Right ventricle myocardium superior (tissue), 1 donor: Measurements from ENCODE around the gene FKBP11. TPM values are rescaled to one million over a fixed set of nuclear protein-coding genes. Genes with fewer than 3 reads are reported as not detected.

Experiments used
- ATAC-seq: fragments of 200-7000 bp; cut with Tn5 transposase; one replicate; pipeline ENCODE4 v1.9.1; 2020; ENCODE audit warnings: mild to moderate bottlenecking; ENCODE audit not compliant: poor library complexity
- DNase-seq: peaks from one replicate; pipeline ENCODE4 v3.0.0-alpha.2; 2020
- intact Hi-C: fragments of 100-400 bp; cut with DNase I; formaldehyde crosslinking; loops from one replicate; pipeline ENCODE4 v1.11.2; 2022
- long read RNA-seq: library from polyadenylated mRNA; unstranded; transcript quantifications from one replicate; pipeline ENCODE4 v2.0.0, GENCODE V29; 2021
- total RNA-seq: library from RNA; stranded (reverse); fragmentation: NEBNext Ultra II Directional; extraction: Animal tissue kit (Norgen Biotek cat#: 25700); gene quantifications from one replicate; pipeline ENCODE4 v1.2.1, GENCODE V29; 2021
- donor health status: DM: no; HTN: yes; CAD: no; lungs with severe emphysema.

FKBP11 gene
- 3.4 TPM for total RNA-seq
- long read RNA-seq, partial matches to known transcripts, result 0 of 3 reads
- long read RNA-seq, other reads (novel, unspliced or antisense), result 0 of 3 reads

DNA sequence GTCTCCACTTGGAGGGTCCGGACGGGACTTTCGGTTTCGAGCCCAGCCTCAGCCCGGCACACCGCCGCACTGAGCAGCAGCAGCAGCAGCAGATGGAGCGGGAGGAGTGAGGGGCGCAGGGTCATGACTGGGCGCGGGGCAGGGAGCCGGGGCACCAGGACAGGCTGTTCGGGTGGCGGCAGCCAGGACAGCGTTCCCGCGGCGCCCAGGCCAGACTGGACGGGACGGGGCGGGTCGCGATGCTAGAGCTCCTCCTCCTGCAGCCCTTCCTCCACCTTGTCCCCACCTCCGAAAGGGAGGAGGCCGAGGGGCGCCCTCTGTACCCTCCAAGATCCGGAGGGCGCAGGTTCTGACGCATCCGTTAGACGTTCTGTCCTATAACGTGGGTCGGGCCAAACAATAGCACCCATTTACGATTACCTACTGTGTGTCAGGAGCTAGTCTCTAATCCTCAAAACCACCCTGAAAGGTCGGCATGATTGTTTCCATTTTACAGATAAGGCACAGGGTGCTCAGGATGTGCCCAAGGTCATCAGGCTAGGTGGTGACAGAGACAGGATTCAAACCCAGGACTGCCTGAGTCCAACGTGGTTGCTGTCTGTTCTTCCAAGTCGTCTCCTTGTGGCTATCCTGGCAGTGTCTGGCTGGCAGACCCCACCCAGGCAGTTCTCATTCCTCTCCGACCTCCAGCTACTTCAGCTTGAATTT, at the start of gene FKBP11:
FKBP11 (minus strand) TSS at position 189 of the 708 bp plus-strand sequence; CDS start at position 125, 64 bp downstream.
- peak; percentile 80 for DNase-seq
- peak; percentile 93 for ATAC-seq
- intact Hi-C loops, result no loop called here

DNA sequence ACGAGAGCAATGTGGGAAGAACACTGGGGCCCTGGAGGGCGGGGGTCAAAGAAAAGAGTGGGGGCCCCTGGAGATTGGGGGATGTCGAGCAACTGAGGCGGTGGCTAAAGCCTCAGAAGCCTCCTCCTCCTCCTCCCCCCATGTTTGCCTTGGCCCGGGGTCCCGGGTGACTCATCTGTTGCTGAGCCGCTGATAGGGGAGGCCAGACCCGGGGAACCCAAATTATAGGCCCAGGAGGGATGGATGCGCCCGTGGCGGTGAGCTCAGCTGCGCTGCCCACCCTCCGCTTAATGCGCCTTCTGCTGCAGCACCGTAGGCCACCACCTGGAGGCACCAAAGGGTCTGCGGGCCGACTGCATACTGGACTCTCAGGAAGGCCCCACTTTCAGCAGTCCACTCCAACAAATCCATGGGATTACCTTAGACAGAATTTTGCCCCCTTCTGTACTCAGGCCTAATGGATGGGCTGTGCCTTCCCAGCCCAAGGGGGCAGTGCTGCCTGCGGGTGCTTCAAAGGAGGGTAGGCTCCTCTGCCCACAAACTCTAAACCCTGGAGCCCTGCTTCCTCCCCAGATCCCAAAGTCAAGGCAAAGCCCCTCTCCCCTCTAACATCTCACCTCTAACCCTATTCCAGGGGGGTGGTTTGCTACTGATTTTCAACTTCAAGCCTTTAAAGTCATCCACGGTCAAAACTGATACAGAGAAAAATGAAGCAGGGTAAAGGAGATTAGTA, 48.8 kb upstream of the FKBP11 start:
- ATAC-seq, result peak; percentile 47

DNA sequence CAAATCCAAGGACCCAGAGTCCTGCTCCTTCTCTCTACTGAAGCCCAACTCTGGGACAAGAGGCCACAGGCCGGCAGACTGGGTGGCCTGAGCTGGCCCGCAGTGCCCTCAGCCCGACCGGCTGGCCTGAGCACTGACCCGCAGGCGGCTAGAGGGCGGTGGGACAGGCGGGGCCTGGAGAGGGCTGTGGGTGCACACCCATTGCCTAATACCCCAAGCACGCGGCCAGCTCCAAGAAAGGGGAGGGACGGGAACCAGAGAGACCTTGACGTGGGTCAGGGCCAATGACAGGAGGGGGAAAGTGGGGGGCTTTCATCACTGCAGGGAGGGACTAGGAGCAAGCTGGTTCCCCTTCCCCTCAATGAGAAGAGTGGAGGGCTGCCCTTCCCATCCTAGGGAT, 48.2 kb upstream of the FKBP11 start:
- intact Hi-C loops, result no loop called here
- DNase-seq (peak; percentile 86), ATAC-seq (peak; percentile 74)

More for the DNA sequence above, 48.8 kb upstream of the FKBP11 start:
- intact Hi-C loops, result no loop called here
- peak; percentile 80 for DNase-seq

DNA sequence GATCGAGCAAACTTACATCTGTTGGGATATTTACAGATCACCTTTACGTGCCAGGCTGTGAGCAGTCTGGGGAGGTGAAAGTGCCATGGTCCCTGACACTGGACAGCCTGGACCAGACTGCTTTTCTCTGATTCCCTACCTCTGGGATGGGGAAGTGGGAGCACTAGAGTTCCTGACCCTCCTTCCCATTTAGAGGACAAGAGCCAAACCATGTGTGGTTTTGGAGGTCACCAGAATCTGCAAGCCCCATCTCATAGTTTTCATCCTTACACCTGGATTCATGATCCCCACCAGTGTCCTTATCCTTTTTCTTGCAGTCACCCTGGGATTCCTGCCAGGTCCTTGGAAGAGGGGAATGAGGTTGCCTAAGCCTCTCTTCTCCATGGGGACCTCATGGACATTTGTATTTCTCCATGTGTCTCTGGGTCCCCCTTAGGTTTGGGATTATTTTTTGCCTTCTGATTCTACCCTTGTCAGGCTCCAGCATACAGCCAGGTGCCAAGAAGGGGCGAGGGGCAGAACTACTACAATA, 47.7 kb upstream of the FKBP11 start:
- ATAC-seq, result peak; percentile 32
- intact Hi-C loops, result no loop called here
- DNase-seq, result no peak

DNA sequence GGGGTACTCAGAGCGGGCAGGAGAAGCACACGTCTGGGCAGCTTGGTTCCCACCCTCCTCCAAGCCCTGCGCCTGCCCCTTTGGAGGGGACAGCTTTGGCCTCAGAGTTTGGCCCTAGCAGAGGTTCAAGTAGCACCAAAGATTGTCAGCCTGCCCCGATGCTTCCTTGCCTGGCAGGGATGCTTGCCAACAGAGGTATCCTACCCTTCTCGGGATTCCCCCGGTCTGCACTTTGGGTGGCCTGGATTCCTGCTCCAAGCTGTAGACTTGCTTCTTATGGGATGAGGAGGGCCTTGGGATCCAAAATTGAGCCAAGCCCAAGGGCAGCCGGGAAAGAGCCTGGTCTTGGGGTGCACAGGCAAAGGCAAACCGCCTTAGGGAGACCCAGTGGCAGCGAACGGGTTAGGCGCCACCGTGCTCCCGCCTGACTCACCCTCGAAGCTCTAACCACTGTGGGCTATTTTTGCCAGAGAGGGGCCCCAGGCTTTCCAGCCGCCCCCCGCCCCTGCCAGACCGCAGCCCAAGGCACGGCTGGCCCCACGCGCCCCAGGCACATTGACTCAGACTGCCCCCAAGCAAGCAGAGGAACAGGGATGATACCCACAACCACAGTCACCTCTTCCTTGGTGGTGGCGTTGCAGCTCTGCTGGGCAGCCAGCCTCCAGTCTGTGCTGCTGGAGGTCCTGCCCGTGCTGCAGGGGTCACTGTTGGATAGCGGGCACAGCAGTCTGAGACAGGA, 47.1 kb upstream of the FKBP11 start:
- ATAC-seq, result no peak
- intact Hi-C loops, result no loop called here
- no peak for DNase-seq

DNA sequence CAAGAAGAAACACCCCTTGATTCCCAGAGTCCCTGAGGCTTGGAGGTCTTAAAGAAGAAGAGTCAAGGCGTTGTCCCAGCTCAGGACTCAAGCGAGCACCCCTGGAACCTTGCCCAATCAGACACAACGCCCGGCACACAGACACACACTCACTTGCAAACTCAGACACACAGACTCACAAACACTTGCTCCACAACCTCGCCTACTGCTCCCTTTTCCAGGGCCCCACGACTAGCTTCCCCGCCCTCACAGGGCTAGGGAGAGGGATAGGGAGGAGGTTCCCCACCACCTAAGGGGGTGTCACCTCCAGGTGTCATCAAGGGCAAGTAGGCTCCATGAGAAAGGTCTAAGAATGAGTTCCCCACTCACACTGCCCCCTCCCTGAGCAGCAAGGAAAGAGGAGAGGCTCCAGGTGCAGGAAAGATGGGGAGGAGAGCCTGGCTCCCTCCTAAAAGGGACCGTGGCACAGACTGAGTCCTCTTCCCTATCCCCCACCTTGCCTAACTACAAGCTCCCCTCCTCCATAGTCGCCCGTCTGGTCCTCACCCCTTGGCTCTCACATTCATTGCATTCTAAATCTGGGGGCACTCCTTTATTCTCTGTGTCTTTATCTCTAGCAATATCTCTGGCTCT, 45.5 kb upstream of the FKBP11 start:
- DNase-seq (no peak), ATAC-seq (no peak)
- intact Hi-C loops, result no loop called here

DNA sequence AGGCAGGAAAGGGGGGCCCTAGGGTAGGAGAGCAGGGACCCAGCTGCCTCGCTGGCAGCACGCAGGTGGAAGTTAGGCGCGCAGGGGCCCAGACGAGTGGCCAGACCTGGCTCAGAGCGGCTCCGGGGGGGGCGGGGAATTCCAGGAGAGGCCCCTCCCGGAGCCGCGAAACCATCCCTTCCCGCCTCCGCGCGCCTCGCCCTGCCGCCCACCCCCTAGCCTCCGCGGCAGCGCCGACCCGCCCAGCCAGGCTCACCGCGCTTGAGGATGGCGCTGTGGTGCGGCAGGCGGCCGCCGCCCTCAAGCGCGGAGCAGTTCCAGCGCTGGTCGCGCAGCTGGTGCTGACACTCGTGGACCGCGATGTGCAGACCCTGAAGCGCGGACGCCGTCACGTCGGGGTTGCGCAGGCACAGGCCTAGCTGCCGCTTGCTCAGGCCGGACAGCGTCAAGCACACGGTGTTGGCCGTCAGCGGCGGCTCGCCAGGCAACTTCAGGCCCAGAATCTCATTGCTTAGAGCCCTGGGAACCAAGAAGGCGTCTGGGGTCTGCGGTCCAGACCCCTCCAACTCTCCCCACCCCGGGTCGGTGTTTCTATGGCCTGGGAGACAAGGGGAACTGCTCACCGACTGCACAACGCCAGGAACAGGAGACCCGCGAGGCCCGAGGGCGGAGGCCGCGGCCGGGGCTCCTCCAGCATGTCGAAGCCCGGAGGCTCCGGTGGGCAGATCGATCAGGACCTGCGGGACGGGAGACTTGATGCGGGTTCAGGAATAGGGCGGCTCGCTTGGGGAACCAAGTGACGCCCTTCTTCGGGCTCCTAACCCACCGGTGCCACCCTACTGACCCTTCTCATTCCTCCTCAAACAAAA, 44.8 kb upstream of the FKBP11 start:
- ATAC-seq (peak; percentile 21), DNase-seq (no peak)
- intact Hi-C loops, result no loop called here

DNA sequence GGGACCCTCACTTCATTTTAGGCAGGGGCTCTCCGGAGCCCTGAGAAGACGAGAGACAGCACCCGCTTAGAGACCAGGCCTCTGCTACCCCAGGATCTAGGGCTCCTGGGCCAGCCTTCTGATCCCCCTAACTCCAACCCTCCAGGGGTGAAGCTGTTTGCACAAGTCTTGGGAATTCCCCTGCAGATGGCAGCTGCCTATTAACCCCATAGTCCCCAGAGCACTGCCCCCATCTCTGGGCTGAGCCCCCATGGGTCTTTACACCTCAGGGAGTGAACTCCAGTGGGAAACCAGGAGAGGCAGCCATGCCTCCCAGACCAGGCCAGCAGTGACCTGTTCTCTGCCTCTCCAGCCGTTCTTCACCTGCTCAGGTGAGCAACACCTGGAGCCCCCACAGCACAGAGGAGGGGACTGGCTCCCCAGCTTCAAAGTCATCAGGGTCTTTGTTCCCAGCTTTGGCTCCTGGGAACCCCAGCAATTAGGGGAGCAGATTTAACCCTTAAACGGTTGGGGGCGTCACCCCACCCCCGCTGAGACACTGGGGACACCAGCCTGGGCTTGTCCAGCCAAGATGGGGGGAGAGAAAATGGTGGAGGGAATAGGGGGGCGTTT, 44.0 kb upstream of the FKBP11 start:
- DNase-seq (no peak), ATAC-seq (no peak)
- intact Hi-C loops, result no loop called here

DNA sequence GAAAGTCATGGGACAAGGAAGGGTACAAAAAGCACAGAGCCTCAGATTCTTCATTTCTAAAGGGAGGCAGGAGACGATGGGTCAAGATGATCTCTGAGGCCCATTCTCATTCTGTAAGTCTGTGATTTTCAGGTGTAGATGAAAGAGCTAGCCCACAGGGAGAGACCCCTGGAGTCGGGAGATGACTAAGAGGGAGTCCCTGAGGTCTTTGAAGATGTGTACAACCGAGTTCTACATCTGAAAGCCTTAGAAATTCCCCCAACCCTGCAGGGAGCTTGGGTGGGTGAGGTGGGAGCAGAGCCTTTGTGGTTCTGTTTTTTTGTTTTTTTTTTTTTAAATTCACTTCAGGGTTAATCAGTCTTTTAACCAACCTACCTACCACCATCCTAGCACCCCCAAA, 43.2 kb upstream of the FKBP11 start:
- ATAC-seq (no peak), DNase-seq (no peak)
- intact Hi-C loops, result no loop called here

DNA sequence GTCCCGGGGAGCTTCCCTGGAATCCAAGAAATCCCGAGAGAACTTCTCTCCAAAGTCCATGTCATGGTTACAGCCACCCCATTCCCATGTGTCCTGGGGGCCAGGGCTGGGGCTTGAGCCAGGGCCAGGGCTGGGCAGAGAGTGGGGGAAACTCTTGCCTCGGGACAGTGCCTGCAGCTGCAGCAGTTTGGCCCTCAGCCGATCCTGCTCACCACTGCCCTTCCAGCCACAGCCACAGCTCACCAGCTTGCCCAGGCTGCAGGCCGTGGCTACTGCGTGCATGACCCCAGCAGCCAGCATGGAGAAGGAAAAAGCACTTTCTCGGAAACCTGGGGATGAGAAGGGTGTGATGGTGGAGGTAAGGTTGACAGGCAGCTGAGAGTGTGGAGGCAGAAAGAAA, 42.7 kb upstream of the FKBP11 start:
- DNase-seq (no peak), ATAC-seq (no peak)
- intact Hi-C loops, result no loop called here

DNA sequence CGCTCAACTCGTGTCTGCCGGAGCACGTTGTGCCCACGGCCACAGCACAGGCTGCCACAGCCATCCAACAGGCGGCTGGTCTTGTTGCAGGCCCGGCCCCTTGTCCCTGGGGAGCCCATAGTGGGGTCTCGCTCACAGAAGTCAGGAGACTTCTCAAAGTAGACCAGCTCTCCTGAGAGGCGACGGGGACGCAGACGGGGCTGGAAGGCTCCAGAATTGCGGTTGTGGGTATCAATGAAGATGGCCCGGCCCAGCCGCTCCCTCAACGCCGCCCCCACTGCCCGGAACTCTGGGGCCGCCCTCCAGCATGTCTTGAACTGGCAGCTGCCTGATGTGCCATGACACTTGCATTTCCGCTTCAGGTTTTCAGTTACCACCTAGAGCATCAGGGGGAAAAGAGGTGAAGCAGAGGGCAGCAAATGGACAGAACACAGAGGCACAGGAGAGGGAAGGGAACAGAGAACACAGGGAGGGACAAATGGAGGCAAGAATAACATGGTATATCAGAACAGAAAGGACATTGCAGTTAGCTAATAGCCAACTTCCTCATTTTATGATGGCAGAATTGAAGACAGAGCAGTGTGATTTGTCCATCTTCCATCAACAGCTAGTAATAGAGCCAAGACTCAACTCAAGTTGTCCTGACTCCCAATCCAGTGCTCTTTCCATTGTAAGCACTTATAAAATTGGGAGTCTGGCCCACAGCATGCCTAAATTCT, 41.0 kb upstream of the FKBP11 start:
- DNase-seq (no peak), ATAC-seq (no peak)
- intact Hi-C loops, result no loop called here

DNA sequence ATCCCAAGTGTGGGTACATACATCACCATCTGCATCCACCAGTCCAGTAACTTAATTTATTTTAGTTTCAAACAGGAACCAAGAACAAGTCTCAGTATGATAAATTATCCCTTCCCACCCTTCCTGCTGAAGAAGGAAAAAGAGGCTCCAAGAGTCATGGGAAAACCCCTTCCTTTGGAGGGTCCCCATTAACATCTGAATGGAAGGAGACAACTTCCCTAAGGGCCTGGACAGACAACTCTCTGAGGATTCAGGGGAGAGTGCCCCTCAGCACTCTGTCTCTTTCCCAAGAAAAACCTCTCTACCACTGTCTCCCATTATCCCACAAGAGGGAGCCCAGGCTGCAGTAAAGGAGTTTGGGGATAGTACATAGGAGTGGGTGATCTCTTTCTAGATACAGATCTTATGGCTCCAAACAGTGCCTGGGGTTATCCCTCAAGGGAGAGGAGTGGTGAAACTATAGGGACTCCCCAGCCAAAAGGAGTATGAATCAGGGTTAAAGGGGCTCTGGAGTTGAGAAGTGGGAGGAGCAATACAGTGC, 40.1 kb upstream of the FKBP11 start:
- ATAC-seq (no peak), DNase-seq (no peak)
- intact Hi-C loops, result no loop called here

DNA sequence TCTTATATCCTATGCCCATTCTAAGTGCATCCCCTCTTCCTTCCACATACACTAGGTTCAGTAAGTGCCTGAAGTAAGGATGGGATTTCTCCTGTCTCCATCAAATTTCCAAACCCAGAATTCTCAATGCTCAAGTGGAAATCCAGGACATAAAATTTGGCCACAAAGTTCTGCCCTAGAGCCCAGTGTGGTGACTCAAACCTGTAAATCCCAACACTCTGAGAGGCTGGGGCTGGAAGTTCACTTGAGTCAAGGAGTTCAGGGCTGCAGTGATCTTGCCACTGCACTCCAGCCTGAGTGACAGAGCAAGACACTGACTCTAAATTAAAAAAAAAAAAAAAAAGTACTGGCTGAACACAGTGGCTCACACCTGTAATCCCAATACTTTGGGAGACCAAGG, 36.5 kb upstream of the FKBP11 start:
- intact Hi-C loops, result no loop called here
- DNase-seq (no peak), ATAC-seq (no peak)

DNA sequence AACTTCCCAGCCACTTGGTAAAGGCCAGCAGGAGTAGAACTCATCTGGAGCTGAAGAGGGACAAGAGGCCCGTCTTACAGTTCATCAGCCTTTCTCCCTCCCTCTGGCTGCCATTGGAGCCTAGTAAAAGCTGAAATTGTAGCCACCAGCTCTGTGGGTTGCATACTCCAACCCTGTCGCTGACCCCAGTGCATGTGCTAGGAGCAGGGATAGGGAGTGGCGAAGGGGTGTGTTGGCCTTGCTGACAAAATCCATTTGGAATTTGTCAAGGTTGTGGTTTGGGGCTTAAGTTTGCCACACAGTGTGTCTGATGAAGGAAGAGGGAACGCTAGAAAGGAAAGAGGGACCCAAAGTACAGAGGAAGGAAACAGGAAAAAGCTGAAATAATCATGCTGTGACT, 36.0 kb upstream of the FKBP11 start:
- no peak for ATAC-seq
- DNase-seq, result no peak
- intact Hi-C loops, result no loop called here

DNA sequence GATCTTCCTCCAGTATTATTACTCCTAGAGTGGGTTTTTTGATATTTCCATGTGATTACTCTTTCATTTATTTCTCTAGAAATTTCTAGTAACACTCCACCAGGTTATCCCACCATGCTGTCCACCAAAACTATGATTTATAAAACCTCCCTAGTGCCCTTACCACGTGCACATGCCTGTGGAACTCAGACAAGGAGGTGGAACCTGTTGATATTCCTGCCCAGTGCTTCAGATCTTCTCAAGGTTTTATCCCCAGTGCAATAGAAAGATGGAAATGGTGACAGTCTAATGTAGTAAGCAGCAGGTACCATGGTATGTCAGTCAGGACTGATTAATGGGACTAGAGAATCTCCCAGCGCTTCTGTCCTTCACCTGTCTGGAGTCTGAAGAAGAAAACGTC, 35.5 kb upstream of the FKBP11 start:
- ATAC-seq (no peak), DNase-seq (no peak)
- intact Hi-C loops, result no loop called here

DNA sequence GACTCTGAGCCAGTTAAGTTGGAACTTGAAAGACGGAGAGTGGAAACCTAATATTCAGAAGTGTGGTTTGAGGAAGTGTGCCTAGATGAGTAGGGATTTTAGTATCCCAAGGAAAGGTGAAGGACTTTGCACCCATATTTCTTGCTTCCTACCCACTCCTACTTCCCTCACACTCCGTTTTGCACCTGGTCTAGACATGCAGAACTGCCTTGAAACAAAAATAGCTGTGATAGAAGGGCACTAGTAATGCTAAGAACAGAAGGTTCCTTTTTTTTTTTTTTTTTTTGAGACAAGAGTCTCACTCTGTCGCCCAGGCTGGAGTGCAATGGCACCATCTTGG, 32.7 kb upstream of the FKBP11 start:
- no peak for DNase-seq
- no peak for ATAC-seq
- intact Hi-C loops, result no loop called here
